Smooth muscle cell (in vitro differentiated cells): Measurements from ENCODE around the gene LTA. TPM values are rescaled to one million over a fixed set of nuclear protein-coding genes. Genes with fewer than 3 reads are reported as not detected.

ENCODE experiments used
- DNase-seq: peaks from one replicate; lab custom pipeline; 2025; ENCODE audit not compliant: unreplicated experiment; lab: John Stamatoyannopoulos, UW
- H2AFZ ChIP-seq: fragments of 200-600 bp; sonication (generic); 2 replicates; pipeline ENCODE4 v1.6.0; 2016; ENCODE audit warnings: antibody characterized with exemption, low read depth, mild to moderate bottlenecking
- H3F3A ChIP-seq: fragments of 200-600 bp; sonication (generic); 2 replicates; pipeline ENCODE4 v1.6.0; 2017; ENCODE audit warnings: antibody characterized with exemption, low read depth
- H3K27ac ChIP-seq: fragments of 200-600 bp; sonication (generic); 2 replicates; pipeline ENCODE4 v1.5.1; 2016; ENCODE audit warnings: low read depth, mild to moderate bottlenecking
- H3K27me3 ChIP-seq: fragments of 200-600 bp; sonication (generic); 2 replicates; pipeline ENCODE4 v1.6.1; 2016; ENCODE audit warnings: low read depth, mild to moderate bottlenecking
- H3K36me3 ChIP-seq: fragments of 200-600 bp; sonication (generic); 2 replicates; pipeline ENCODE4 v1.5.1; 2016; ENCODE audit warnings: low read depth
- H3K4me1 ChIP-seq: fragments of 200-600 bp; sonication (generic); 2 replicates; pipeline ENCODE4 v1.5.1; 2016; ENCODE audit warnings: low read depth
- H3K4me2 ChIP-seq: fragments of 200-600 bp; sonication (generic); 2 replicates; pipeline ENCODE4 v1.6.0; 2016; ENCODE audit warnings: mild to moderate bottlenecking
- H3K4me3 ChIP-seq: fragments of 200-600 bp; sonication (generic); 2 replicates; pipeline ENCODE4 v1.5.1; 2016; ENCODE audit warnings: mild to moderate bottlenecking
- H3K79me2 ChIP-seq: fragments of 200-600 bp; sonication (generic); 2 replicates; pipeline ENCODE4 v1.6.0; 2016; ENCODE audit warnings: low read depth, mild to moderate bottlenecking
- H3K9ac ChIP-seq: fragments of 200-600 bp; sonication (generic); 2 replicates; pipeline ENCODE4 v1.6.0; 2016; ENCODE audit warnings: low read depth
- H3K9me3 ChIP-seq: fragments of 200-600 bp; sonication (generic); replicated peaks from 2 replicates; pipeline ENCODE4 v1.5.1; 2016; ENCODE audit warnings: low read depth
- H4K20me1 ChIP-seq: fragments of 200-600 bp; sonication (generic); 2 replicates; pipeline ENCODE4 v1.6.0; 2016; ENCODE audit warnings: low read depth
- WGBS: methylation state at CpG from one replicate; pipeline ENCODE4 v1.1.7; 2016; ENCODE audit warnings: low lambda C conversion rate; 5-methylcytosine and 5-hydroxymethylcytosine counted together
- polyA plus RNA-seq: library from polyadenylated mRNA; unstranded; fragments of >200 nt; fragmentation: Nextera tagmentation; extraction: Ambion mirVana; gene quantifications from 2 replicates; pipeline ENCODE4 v1.2.1, GENCODE V29; 2016
- total RNA-seq: library from RNA; depleted of rRNA; stranded (reverse); fragments of >200 nt; gene quantifications from 2 replicates; pipeline ENCODE4 v1.2.3, GENCODE V29; 2014
- TF ChIP-seq, protein P1 (sequence below): fragments of 200-600 bp; sonication (generic); IDR thresholded peaks from 2 replicates; pipeline ENCODE4 v1.5.1; 2017; ENCODE audit warnings: borderline replicate concordance, mild to moderate bottlenecking, antibody characterized with exemption; ENCODE audit not compliant: insufficient read depth, poor library complexity, severe bottlenecking

LTA gene
- total and polyA plus RNA-seq, 2 experiments from 2014 or later, result 0.74 TPM; not detected in 1

DNA sequence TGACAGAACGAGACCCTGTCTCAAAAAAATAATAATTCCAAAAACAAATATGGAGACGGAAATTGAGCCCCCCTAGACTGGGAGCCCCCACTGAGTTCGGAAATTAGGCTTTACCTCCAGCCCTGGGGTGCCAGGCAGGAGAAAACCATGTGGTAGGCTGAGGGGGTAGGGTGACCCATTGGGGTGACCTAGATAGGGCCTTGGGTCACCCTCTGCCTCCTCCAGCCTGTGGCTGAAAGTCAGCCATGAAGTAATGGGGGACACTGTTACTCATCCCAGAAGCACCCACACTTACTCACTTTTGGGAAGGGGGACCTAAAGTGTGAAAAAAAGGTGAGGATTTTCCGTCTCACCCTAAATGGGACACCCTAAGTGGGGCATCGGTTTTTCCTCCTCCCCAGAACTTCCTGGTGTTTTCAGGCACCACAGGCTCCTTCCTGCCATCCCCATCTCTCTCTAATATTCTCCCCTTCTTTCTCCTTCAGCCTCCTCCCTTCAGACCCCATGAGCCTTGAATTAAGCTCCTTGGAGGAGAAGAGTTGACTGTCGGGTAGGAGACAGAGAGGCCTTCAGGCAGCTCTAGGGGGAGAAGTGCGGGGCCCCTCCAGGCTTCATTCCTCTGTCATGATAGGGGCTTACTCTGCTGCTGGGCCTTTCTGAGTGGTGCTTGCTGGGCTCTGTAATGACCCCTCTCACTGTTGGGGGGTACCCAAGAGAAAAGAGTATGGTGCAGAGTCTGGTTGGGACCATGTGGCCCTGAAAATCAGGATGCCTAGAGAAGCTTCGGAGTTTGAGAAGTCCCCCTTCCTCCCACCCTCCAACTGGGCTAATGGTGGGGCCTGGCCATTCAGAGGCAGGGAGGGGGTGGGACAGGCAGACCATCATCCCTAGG lies 7.7 kb downstream of the LTA start:
- Histone ChIP-seq H3K36me3 (no peaks in the 10 kb centered on the region), H2AFZ (peak overlapping the region; percentile 79), H3K9ac (no peak overlapping the region), H3F3A (no peaks in the 10 kb centered on the region), H3K27me3 (no peaks in the 10 kb centered on the region), H3K4me1 (no peaks in the 10 kb centered on the region), H3K4me2 (peak overlapping the region; percentile 84), H3K27ac (no peak overlapping the region), H3K4me3 (no peak overlapping the region), H3K9me3 (no peaks in the 10 kb centered on the region), H4K20me1 (no peaks in the 10 kb centered on the region), H3K79me2 (no peaks in the 10 kb centered on the region)
- DNase-seq, result no peak
- TF ChIP-seq, protein P1, sequence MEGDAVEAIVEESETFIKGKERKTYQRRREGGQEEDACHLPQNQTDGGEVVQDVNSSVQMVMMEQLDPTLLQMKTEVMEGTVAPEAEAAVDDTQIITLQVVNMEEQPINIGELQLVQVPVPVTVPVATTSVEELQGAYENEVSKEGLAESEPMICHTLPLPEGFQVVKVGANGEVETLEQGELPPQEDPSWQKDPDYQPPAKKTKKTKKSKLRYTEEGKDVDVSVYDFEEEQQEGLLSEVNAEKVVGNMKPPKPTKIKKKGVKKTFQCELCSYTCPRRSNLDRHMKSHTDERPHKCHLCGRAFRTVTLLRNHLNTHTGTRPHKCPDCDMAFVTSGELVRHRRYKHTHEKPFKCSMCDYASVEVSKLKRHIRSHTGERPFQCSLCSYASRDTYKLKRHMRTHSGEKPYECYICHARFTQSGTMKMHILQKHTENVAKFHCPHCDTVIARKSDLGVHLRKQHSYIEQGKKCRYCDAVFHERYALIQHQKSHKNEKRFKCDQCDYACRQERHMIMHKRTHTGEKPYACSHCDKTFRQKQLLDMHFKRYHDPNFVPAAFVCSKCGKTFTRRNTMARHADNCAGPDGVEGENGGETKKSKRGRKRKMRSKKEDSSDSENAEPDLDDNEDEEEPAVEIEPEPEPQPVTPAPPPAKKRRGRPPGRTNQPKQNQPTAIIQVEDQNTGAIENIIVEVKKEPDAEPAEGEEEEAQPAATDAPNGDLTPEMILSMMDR, result no peak
- 95% methylated on average over 8 of the region's 8 CpGs for WGBS

DNA sequence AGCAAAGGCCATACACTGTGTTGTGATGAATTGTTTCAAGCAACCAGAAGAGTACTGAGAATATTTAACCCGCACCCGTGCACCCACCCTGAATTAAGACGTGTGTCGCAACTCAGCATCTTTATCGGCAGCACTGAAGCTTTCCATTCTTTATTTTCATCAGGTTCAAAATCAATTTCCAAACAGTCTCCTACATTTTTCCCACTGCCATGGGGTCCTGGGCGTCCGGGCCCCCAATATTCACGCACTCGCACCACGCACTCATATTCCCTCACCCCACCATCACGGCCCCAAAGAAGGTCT lies 8.3 kb downstream of the LTA start:
- H3F3A ChIP-seq, result no peaks in the 10 kb centered on the region
- no peak for DNase-seq
- H2AFZ ChIP-seq, result peak overlapping the region; percentile 79
- no peaks in the 10 kb centered on the region for H3K27me3 ChIP-seq
- H3K27ac ChIP-seq, result no peak overlapping the region
- H3K36me3 ChIP-seq, result no peaks in the 10 kb centered on the region
- WGBS, result 69% methylated on average over 9 of the region's 11 CpGs
- TF ChIP-seq, protein P1, result no peak
- H3K4me3 ChIP-seq, result peak overlapping the region; percentile 63
- H3K9me3 ChIP-seq, result no peaks in the 10 kb centered on the region
- no peak overlapping the region for H3K9ac ChIP-seq
- no peaks in the 10 kb centered on the region for H4K20me1 ChIP-seq
- H3K79me2 ChIP-seq, result no peaks in the 10 kb centered on the region
- peak overlapping the region; percentile 84 for H3K4me2 ChIP-seq
- H3K4me1 ChIP-seq, result no peaks in the 10 kb centered on the region

DNA sequence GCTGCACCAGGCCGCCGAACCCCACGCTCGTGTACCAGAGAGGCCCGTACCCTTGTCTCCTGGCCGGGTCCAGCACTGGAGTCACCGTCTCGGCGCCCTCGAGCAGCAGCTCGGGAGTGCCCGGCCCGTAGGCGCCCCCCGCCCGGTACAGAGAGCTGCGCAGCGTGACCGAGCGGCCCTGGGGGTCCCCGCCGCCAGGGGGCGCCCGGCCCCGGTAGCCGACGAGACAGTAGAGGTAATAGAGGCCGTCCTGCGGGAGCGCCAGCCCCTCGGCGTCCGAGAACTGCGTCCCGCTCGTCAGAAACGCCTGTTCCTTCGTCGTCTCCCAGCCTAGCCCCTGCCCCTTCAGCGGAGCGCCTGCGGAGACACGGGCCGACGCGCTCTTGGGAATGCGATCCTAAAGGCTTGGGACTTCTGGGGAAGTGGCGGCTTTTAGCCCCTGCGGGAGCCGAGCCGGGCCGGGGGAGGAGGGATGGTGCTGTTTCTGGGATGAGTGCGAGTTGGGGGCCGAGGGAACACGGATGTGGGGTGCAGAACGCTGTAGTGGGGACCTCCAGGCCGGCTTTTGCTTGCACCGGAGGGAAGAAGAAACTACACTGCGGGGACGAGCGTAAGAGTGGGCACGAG lies 8.8 kb downstream of the LTA start:
- peak; percentile 69 for DNase-seq
- Histone ChIP-seq H3F3A (no peaks in the 10 kb centered on the region), H3K27ac (peak overlapping the region; percentile 42), H3K4me3 (peak overlapping the region; percentile 63), H3K9ac (peak overlapping the region; percentile 82), H2AFZ (peak overlapping the region; percentile 79), H4K20me1 (no peaks in the 10 kb centered on the region), H3K79me2 (no peaks in the 10 kb centered on the region), H3K9me3 (no peaks in the 10 kb centered on the region), H3K4me2 (peak overlapping the region; percentile 84), H3K4me1 (no peaks in the 10 kb centered on the region), H3K36me3 (no peaks in the 10 kb centered on the region), H3K27me3 (no peaks in the 10 kb centered on the region)
- TF ChIP-seq, protein P1, result peak; percentile 99
- 2% methylated on average over 56 of the region's 62 CpGs for WGBS
